Rectal smooth muscle tissue (tissue), 1 donor: ENCODE results near the gene SELENOO.

Experiments
- H3K27ac ChIP-seq: one replicate; pipeline ENCODE4 v1.7.0; 2013; ENCODE audit warnings: low read depth, low read length, inconsistent platforms
- H3K27me3 ChIP-seq: one replicate; pipeline ENCODE4 v1.7.0; 2013; ENCODE audit warnings: low read length; ENCODE audit not compliant: control insufficient read depth, insufficient read depth
- H3K36me3 ChIP-seq: one replicate; pipeline ENCODE4 v1.7.0; 2013; ENCODE audit warnings: low read length; ENCODE audit not compliant: control insufficient read depth, insufficient read depth
- H3K4me1 ChIP-seq: one replicate; pipeline ENCODE4 v1.7.0; 2013; ENCODE audit warnings: low read length; ENCODE audit not compliant: control insufficient read depth, insufficient read depth
- H3K4me3 ChIP-seq: one replicate; pipeline ENCODE4 v1.7.0; 2013; ENCODE audit warnings: low read length
- H3K9ac ChIP-seq: one replicate; pipeline ENCODE4 v1.7.0; 2013; ENCODE audit warnings: low read length

SELENOO gene

DNA sequence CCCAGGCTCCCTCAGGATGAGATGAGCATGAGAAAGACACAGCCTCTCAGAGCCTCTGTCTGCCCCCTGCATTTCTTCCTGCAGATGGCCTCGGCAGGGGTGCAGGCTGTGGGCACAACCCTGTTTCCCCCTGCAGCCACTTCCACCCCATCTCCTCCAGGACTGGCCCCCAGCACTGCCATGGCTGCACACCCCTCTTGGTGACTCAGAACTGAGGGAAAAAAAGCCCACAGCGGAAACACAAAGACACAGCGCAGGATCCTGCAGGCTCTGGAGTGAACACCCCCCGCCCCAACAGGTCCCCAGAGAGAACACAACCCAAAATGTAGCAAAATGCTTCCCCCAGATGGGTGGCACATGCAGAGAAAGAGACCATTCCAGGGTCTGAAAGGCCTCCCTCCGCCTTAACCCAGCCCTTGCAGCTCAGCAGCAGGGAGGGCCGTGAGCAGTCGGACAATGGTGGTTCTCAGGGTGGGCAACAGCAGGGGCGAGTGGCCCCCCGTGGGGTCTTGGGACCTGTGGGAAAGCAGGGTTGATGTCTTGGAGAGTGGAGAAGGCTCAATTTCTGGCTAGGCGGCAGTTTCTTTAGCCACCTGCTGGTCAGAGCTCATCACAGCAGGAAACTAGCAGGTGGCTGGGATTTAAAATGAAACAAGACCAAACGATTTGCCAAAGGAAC lies 36.1 kb downstream of the SELENOO start:
- H3K36me3 ChIP-seq, result peaks cover 15% of the 10 kb centered on the region
- no peaks in the 10 kb centered on the region for H3K27me3 ChIP-seq
- H3K27ac ChIP-seq, result no peak overlapping the region
- no peak overlapping the region for H3K9ac ChIP-seq
- no peak overlapping the region for H3K4me3 ChIP-seq
- H3K4me1 ChIP-seq, result no peaks in the 10 kb centered on the region

GRCh38 chr22:50238755-50239154 lies 37.9 kb downstream of the SELENOO start:
- Histone ChIP-seq H3K27me3 (no peaks in the 10 kb centered on the region), H3K27ac (no peak overlapping the region), H3K4me3 (no peak overlapping the region), H3K4me1 (no peaks in the 10 kb centered on the region), H3K9ac (no peak overlapping the region), H3K36me3 (peaks cover 10% of the 10 kb centered on the region)

GRCh38 chr22:50242406-50242949 lies 41.7 kb downstream of the SELENOO start:
- Histone ChIP-seq H3K4me1 (peaks cover 3% of the 10 kb centered on the region), H3K9ac (no peak overlapping the region), H3K36me3 (peaks cover 16% of the 10 kb centered on the region), H3K27me3 (no peaks in the 10 kb centered on the region), H3K4me3 (peak overlapping the region; percentile 51), H3K27ac (no peak overlapping the region)

DNA sequence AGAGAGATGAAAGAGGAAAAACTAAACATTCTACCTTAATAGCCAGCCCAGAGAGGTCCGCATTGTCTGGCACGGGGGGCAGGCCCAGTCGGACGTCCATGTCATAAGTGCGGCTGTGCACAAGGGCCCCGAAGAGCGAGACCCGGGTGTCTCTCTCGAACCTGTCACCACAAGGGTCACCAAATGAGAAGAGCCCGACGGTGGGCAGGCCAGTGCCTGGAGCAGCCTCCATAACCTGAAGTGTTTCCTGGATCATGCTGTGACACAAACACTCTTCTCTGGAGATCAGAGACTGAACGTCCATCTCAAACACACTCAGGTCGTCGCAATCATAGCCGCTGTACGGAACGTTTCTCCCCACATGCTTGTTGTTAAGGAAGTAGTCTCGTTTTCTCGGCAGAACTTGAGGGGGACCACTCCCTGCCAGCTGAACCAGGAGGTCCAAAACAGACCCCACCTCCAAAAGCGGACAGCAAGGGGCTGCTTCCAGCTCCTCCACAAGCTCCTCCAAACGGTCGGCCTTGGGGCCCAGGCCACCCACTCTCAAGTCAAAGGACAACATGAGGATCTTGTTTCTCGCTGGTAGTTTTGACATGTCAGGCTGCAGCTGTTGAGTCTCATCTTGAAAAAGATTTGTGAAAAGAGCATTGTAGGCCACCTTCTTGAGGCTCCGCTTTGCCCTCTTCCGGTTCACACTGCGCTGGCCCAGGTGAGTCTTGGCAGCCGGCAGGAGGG lies 43.0 kb downstream of the SELENOO start:
- H3K27ac ChIP-seq, result peak overlapping the region; percentile 91
- H3K27me3 ChIP-seq, result no peaks in the 10 kb centered on the region
- peaks cover 3% of the 10 kb centered on the region for H3K4me1 ChIP-seq
- peak overlapping the region; percentile 82 for H3K4me3 ChIP-seq
- H3K9ac ChIP-seq, result peak overlapping the region; percentile 50
- peaks cover 21% of the 10 kb centered on the region for H3K36me3 ChIP-seq

DNA sequence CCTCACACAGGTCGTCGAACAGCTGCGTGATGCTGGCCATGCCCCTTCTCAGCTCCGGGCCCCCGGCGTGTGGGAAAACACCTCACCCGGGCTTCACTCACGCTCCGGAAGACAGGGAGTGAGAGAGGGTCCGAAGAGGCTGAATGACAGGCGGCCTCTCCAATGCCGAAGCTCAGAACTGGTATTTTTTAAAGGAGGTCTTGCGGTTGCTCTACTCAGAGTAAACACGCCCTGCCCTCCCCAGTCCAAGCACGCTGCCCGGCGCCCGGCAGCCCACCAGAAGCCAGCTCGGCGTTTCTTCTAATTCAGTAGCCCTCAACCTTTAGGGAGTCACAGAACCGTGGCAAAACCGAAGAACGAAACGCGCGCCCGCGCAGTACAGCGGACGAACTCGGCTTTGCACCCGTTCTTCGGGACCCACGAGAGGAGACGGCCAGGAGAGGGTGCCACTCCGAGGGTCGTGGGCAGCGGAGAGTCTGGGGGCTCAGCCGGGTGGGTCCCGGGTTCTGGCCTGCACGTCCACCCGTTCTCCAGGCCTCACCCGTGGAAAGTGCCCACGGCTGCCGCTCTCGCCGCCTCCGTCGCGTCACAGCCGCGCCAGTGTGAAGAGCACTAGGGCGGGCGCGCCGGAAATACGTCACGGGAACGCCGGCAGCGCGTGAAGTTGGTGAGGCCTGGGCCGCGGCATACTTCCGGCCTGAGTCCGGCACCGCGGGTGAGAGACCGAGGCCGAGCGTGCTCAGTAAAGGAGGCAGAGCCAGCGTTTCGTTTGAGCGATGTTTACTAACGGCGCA lies 43.8 kb downstream of the SELENOO start, which contains the start of gene TUBGCP6:
Gene TUBGCP6 (minus strand): TSS at position 604 of the 794 bp plus-strand sequence. CDS start 564 bp downstream, at position 40.
- Histone ChIP-seq H3K4me1 (peaks cover 3% of the 10 kb centered on the region), H3K27ac (peak within 1 kb of the TSS; percentile 91), H3K9ac (peak within 1 kb of the TSS; percentile 50), H3K4me3 (peak within 1 kb of the TSS; percentile 82), H3K36me3 (peaks cover 21% of the 10 kb centered on the region), H3K27me3 (no peaks in the 10 kb centered on the region)

GRCh38 chr22:50245214-50246072 lies 44.6 kb downstream of the SELENOO start:
- peaks cover 15% of the 10 kb centered on the region for H3K36me3 ChIP-seq
- peaks cover 11% of the 10 kb centered on the region for H3K4me1 ChIP-seq
- peak overlapping the region; percentile 91 for H3K27ac ChIP-seq
- H3K9ac ChIP-seq, result peak overlapping the region; percentile 50
- H3K27me3 ChIP-seq, result no peaks in the 10 kb centered on the region
- peak overlapping the region; percentile 82 for H3K4me3 ChIP-seq

GRCh38 chr22:50246242-50247175 lies 45.7 kb downstream of the SELENOO start:
- Histone ChIP-seq H3K4me1 (peaks cover 17% of the 10 kb centered on the region), H3K4me3 (peak overlapping the region; percentile 82), H3K36me3 (peaks cover 15% of the 10 kb centered on the region), H3K27me3 (no peaks in the 10 kb centered on the region), H3K9ac (no peak overlapping the region), H3K27ac (no peak overlapping the region)

DNA sequence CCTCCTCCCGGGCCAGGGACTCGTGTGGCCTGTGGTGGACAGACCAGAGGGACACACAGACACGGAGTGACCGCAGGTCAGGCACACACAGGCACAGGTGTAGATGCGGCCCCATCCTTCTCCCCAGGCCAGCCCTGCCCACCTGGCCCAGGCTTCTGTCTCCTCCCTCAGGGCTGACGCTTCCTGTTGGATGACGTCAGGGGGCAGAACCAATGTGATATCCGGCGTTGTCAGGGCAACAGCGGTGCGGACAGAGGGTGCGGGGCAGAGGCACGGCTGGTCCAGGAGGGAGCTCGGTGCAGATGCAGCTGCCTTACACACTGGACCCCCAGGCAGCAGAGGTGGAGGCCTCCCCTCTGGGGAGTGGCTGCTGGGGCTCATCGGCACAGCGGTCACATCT lies 46.9 kb downstream of the SELENOO start:
- Histone ChIP-seq H3K27me3 (no peaks in the 10 kb centered on the region), H3K9ac (no peak overlapping the region), H3K4me1 (peaks cover 17% of the 10 kb centered on the region), H3K27ac (no peak overlapping the region), H3K36me3 (peaks cover 15% of the 10 kb centered on the region), H3K4me3 (no peak overlapping the region)

GRCh38 chr22:50248196-50249081 lies 47.6 kb downstream of the SELENOO start:
- no peak overlapping the region for H3K9ac ChIP-seq
- peaks cover 15% of the 10 kb centered on the region for H3K36me3 ChIP-seq
- no peak overlapping the region for H3K4me3 ChIP-seq
- H3K4me1 ChIP-seq, result peaks cover 17% of the 10 kb centered on the region
- H3K27ac ChIP-seq, result no peak overlapping the region
- H3K27me3 ChIP-seq, result no peaks in the 10 kb centered on the region
